HepG2 (cell line): ENCODE measurements around the gene ZNF500. TPM values are rescaled to one million over a fixed set of nuclear protein-coding genes. Genes with fewer than 3 reads are reported as not detected.

Experiments used
- ELF3 ChIP-seq: IDR thresholded peaks from 2 replicates; pipeline ENCODE4 v1.6.1; 2016; ENCODE audit warnings: missing genetic modification reagents, missing compliant biosample characterization
- FOXJ3 ChIP-seq: sonication (generic); formaldehyde crosslinking; IDR thresholded peaks from 2 replicates; pipeline ENCODE4 v1.4.0; 2020; ENCODE audit warnings: missing genetic modification reagents, mild to moderate bottlenecking, borderline replicate concordance
- NFYC ChIP-seq: IDR thresholded peaks from 2 replicates; pipeline ENCODE4 v1.6.1; 2016; ENCODE audit warnings: missing genetic modification reagents, missing compliant biosample characterization
- RFX3 ChIP-seq: IDR thresholded peaks from 2 replicates; pipeline ENCODE4 v1.6.1; 2016; ENCODE audit warnings: missing biosample characterization, missing genetic modification reagents
- ZFAT ChIP-seq: sonication (generic); formaldehyde crosslinking; conservative IDR thresholded peaks from 2 replicates; pipeline ENCODE4 v1.8.1; 2023; ENCODE audit warnings: missing genetic modification reagents, inconsistent platforms
- ZFP82 ChIP-seq: sonication (generic); formaldehyde crosslinking; IDR thresholded peaks from 2 replicates; pipeline ENCODE4 v1.5.1; 2020; ENCODE audit warnings: mild to moderate bottlenecking, missing genetic modification reagents, borderline replicate concordance
- ZNF101 ChIP-seq: sonication (generic); formaldehyde crosslinking; IDR thresholded peaks from 2 replicates; pipeline ENCODE4 v1.4.0; 2020; ENCODE audit warnings: mild to moderate bottlenecking, low read depth, missing genetic modification reagents, borderline replicate concordance
- ZNF260 ChIP-seq: sonication (generic); formaldehyde crosslinking; IDR thresholded peaks from 2 replicates; pipeline ENCODE4 v1.4.0; 2020; ENCODE audit warnings: missing genetic modification reagents, low read depth, mild to moderate bottlenecking, borderline replicate concordance
- ZNF572 ChIP-seq: sonication (generic); formaldehyde crosslinking; IDR thresholded peaks from 2 replicates; pipeline ENCODE4 v1.5.1; 2020; ENCODE audit warnings: mild to moderate bottlenecking, missing genetic modification reagents
- ZNF776 ChIP-seq: sonication (generic); formaldehyde crosslinking; IDR thresholded peaks from 2 replicates; pipeline ENCODE4 v1.4.0; 2020; ENCODE audit warnings: mild to moderate bottlenecking, missing genetic modification reagents
- polyA plus RNA-seq, 8 experiments: library from polyadenylated mRNA; depleted of rRNA in 3 of 8; stranded (reverse) in 7 of 8; unstranded in 1 of 8; fragments of >200 nt; fragmentation: Illumina TruSeq in 4 of 8; extraction: Trizol in 4 of 8; gene quantifications; 2 replicates each; pipeline versions ENCODE4 v1.2.1 to v1.2.3, GENCODE V29; 2011 to 2016; ENCODE audit warnings: low read depth in 4 of 8, missing spikeins in 1 of 8, mixed read lengths in 1 of 8; ENCODE audit not compliant: insufficient read depth in 1 of 8
- total RNA-seq, 5 experiments: library from RNA; depleted of rRNA; stranded (reverse); fragments of >200 nt; fragmentation: Illumina TruSeq; extraction: Trizol; gene quantifications; 2 replicates each; pipeline ENCODE4 v1.2.3, GENCODE V29; 2016; ENCODE audit warnings: low read depth in 1 of 5
- TF ChIP-seq, protein P1 (sequence below): IDR thresholded peaks from 2 replicates; pipeline ENCODE4 v1.6.1; 2016; ENCODE audit warnings: low read depth, missing genetic modification reagents, missing compliant biosample characterization
- TF ChIP-seq, protein P2 (sequence below): sonication (generic); formaldehyde crosslinking; IDR thresholded peaks from 2 replicates; pipeline ENCODE4 v1.4.0; 2020; ENCODE audit warnings: mild to moderate bottlenecking, missing genetic modification reagents
- TF ChIP-seq, protein P3 (sequence below): sonication (generic); formaldehyde crosslinking; IDR thresholded peaks from 2 replicates; pipeline ENCODE4 v1.8.0; 2022; ENCODE audit warnings: mild to moderate bottlenecking, missing genetic modification reagents
- TF ChIP-seq, protein P4 (sequence below): sonication (generic); formaldehyde crosslinking; IDR thresholded peaks from 2 replicates; pipeline ENCODE4 v1.8.0; 2022; ENCODE audit warnings: low read depth, missing genetic modification reagents
- TF ChIP-seq, protein P5 (sequence below), 2 experiments: sonication (generic) in 1 of 2; formaldehyde crosslinking in 1 of 2; IDR thresholded peaks; 2 replicates each; pipeline versions ENCODE4 v1.4.0 to v1.6.1; 2016 to 2020; ENCODE audit warnings: borderline replicate concordance in 1 of 2, low read depth in 1 of 2, mild to moderate bottlenecking in 1 of 2, missing genetic modification reagents in 1 of 2

Gene ZNF500
- total and polyA plus RNA-seq, 2 of the 13 experiments (the other 11 are each of a cell fraction or from before 2014, with no cell fraction given) = 6.1 to 12.2 TPM

DNA sequence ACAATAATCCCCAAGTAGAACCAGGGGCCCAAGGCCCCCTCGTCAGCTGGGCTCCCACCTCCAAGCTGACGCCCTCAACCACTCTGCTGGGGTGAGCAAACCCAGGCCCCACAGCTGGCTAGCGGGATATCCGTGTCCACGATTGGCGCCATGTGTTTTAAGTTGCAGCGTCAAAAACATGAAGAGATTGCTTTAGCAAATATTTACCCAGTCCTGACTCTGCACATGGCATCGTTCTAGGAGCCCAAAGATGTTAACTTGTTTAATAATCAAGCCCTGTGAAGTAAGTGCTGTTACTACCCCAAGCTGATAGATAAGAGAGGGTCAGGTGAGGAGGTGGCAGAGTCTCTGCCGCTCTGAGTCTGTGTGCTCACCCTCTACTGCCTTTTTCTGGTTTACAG is 21.5 kb upstream of the ZNF500 start (continued):
- TF ChIP-seq, protein P1, sequence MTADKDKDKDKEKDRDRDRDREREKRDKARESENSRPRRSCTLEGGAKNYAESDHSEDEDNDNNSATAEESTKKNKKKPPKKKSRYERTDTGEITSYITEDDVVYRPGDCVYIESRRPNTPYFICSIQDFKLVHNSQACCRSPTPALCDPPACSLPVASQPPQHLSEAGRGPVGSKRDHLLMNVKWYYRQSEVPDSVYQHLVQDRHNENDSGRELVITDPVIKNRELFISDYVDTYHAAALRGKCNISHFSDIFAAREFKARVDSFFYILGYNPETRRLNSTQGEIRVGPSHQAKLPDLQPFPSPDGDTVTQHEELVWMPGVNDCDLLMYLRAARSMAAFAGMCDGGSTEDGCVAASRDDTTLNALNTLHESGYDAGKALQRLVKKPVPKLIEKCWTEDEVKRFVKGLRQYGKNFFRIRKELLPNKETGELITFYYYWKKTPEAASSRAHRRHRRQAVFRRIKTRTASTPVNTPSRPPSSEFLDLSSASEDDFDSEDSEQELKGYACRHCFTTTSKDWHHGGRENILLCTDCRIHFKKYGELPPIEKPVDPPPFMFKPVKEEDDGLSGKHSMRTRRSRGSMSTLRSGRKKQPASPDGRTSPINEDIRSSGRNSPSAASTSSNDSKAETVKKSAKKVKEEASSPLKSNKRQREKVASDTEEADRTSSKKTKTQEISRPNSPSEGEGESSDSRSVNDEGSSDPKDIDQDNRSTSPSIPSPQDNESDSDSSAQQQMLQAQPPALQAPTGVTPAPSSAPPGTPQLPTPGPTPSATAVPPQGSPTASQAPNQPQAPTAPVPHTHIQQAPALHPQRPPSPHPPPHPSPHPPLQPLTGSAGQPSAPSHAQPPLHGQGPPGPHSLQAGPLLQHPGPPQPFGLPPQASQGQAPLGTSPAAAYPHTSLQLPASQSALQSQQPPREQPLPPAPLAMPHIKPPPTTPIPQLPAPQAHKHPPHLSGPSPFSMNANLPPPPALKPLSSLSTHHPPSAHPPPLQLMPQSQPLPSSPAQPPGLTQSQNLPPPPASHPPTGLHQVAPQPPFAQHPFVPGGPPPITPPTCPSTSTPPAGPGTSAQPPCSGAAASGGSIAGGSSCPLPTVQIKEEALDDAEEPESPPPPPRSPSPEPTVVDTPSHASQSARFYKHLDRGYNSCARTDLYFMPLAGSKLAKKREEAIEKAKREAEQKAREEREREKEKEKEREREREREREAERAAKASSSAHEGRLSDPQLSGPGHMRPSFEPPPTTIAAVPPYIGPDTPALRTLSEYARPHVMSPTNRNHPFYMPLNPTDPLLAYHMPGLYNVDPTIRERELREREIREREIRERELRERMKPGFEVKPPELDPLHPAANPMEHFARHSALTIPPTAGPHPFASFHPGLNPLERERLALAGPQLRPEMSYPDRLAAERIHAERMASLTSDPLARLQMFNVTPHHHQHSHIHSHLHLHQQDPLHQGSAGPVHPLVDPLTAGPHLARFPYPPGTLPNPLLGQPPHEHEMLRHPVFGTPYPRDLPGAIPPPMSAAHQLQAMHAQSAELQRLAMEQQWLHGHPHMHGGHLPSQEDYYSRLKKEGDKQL = peak; percentile 44; the same call in 1 of the 2 replicates
- TF ChIP-seq ZNF572 (CRISPR knock-in tag) (no peak), ZFAT (CRISPR knock-in tag) (no peak), RFX3 (CRISPR knock-in tag) (no peak), FOXJ3 (CRISPR knock-in tag) (0 out of 2 replicates have a peak, but pooled peaks have one; percentile 35), ELF3 (no peak), NFYC (CRISPR knock-in tag) (no peak), ZNF101 (no peak), ZNF260 (CRISPR knock-in tag) (no peak), ZNF776 (CRISPR knock-in tag) (no peak), ZFP82 (no peak)
- TF ChIP-seq, protein P2, sequence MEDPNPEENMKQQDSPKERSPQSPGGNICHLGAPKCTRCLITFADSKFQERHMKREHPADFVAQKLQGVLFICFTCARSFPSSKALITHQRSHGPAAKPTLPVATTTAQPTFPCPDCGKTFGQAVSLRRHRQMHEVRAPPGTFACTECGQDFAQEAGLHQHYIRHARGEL (CRISPR knock-in tag) = no peak
- TF ChIP-seq, protein P3, sequence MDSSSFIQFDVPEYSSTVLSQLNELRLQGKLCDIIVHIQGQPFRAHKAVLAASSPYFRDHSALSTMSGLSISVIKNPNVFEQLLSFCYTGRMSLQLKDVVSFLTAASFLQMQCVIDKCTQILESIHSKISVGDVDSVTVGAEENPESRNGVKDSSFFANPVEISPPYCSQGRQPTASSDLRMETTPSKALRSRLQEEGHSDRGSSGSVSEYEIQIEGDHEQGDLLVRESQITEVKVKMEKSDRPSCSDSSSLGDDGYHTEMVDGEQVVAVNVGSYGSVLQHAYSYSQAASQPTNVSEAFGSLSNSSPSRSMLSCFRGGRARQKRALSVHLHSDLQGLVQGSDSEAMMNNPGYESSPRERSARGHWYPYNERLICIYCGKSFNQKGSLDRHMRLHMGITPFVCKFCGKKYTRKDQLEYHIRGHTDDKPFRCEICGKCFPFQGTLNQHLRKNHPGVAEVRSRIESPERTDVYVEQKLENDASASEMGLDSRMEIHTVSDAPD (CRISPR knock-in tag) = no peak
- TF ChIP-seq, protein P4, sequence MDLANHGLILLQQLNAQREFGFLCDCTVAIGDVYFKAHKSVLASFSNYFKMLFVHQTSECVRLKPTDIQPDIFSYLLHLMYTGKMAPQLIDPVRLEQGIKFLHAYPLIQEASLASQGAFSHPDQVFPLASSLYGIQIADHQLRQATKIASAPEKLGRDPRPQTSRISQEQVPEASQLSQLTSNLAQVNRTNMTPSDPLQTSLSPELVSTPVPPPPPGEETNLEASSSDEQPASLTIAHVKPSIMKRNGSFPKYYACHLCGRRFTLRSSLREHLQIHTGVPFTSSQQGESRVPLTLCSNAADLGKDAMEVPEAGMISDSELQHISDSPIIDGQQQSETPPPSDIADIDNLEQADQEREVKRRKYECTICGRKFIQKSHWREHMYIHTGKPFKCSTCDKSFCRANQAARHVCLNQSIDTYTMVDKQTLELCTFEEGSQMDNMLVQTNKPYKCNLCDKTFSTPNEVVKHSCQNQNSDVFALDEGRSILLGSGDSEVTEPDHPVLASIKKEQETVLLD (CRISPR knock-in tag) = no peak
- TF ChIP-seq, protein P5, sequence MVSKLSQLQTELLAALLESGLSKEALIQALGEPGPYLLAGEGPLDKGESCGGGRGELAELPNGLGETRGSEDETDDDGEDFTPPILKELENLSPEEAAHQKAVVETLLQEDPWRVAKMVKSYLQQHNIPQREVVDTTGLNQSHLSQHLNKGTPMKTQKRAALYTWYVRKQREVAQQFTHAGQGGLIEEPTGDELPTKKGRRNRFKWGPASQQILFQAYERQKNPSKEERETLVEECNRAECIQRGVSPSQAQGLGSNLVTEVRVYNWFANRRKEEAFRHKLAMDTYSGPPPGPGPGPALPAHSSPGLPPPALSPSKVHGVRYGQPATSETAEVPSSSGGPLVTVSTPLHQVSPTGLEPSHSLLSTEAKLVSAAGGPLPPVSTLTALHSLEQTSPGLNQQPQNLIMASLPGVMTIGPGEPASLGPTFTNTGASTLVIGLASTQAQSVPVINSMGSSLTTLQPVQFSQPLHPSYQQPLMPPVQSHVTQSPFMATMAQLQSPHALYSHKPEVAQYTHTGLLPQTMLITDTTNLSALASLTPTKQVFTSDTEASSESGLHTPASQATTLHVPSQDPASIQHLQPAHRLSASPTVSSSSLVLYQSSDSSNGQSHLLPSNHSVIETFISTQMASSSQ (IDR thresholded peaks at IDR 0.05; ENCODE audit: low read depth) = 0 out of 2 replicates have a peak, but pooled peaks have one; percentile 19
- TF ChIP-seq, protein P5 (CRISPR knock-in tag; IDR thresholded peaks at IDR 0.05; ENCODE audit: borderline replicate concordance) = no peak
